GM18519 (cell line): ENCODE data around the gene DLG5.

Experiments used
- ATAC-seq: cut with Tn5 transposase; IDR thresholded peaks from one replicate; pipeline ENCODE4 v1.9.1; 2021; ENCODE audit warnings: mild to moderate bottlenecking, moderate library complexity; ENCODE audit not compliant: unreplicated experiment, low FRiP score

DLG5 gene

DNA sequence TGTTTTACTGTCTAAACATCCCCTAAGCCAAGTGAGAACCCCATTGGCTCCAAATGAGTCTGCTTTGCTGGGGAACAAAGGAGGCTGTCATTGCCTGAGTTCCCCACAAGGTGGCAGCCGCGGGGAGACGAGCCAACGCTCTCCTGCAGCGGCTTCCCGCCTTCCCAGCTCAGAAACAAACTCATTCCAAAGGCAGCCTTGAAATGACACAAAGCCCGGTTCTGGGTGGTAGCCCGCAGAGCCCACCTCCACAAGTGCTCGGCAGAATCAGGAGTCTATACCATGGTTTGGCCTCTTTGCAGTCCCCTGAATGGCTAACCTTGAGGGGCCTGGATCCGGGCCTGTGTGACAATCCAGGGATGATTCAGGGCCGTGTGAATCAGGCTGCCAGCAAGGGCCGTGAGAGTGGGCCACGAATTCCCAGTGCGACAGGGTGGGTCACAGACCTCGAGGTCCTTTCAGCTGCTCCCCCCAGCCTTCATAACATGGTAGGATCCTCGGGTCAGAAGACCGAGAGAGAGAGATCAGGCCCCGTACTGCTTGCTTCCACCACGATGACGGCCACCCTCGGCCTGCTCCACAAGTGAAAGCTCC lies 79.7 kb downstream of the DLG5 start:
- ATAC-seq = peak; percentile 50

DNA sequence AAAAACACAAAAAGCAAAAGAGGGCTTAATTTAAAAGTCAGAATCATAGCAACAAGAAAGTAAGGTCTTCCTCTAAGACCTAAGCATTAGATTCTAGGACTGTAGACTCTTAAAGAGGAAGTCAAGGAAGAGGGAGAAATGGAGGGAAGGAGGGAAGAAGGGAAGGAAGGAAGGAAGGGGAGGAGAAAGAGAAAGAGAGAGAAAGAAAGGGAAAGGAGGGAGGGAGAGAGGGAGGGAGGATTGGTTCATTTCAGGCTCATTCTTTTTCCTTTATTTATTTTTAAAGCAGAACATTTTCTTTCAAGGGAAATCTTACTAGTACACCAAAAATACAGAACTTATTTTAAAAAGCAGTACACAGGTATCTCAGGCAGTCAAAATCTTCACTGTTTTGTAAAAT lies 81.1 kb downstream of the DLG5 start:
- ATAC-seq = no peak

DNA sequence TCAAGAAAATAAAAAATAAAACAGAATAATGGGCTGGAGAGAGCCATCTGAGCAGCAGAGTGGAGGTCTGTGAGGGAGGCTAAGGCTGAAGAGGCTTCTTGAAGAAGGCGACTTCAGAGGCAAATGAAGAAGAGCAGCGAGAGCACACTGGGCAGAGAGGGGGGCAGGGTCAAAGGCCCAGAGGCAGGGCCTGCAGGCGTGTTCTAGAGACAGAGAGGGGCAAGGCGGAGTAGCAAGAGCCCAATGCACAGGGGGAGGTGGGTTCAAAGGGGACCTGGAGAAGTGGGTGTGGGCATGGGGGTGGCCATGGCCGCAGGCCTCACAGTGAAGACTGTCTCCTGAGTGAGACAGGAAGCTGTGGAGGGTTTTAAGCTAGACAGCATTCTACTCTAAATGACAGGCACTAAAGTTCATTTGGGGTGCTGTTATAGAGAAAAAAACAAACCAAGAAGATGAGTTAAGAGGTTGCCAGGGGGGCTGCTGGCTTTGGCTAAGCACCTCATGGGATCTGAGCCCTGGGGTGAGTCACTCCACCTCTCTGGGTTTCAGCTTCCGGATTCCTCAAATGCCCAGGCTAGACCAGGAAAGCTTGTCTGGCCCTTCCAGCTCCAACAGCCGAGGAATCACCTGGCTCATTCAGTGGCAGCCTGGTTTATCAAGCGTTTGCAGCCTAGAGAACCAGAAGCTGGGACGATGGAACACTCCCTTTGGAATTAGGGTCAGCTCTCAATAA lies 81.7 kb downstream of the DLG5 start:
- ATAC-seq = no peak

DNA sequence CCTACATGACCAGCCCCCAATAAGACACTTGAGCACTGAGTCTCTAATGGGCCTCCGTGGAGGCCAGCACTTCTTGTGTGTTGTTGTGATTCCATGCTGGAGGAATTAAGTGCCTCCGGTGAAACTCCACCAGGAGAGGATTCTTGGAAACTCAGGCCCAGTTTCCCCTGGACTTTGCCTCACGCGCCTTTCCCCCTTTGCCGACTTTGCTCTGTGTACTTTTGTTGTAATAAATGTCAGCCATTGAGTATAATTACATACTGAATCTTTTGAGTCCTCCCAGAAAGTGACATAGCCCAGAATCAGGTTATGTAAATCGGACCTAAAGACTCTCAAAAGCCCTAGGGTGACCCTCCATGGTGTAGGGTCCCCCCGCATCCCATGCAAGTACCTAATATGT lies 82.4 kb downstream of the DLG5 start:
- no peak for ATAC-seq

DNA sequence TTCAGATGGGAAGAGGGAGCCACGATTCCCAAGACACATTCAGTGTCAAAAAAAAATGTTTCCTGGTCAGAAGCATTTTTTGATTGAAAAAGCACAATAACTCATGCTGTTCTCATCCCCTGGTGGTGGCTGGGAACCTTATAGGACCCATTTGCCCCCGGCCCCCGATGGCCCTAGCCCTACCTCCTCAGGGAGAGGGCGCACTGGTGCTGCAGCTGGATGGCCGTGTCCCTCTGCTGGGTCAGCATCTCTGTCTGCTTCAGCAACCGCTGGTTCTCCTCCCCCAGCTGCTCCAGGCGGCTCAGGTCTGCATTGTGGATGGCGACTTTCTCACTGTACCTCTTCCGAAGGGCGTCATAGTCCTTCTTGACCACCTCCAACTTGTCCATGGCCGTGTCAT lies 83.3 kb downstream of the DLG5 start:
- ATAC-seq = no peak

DNA sequence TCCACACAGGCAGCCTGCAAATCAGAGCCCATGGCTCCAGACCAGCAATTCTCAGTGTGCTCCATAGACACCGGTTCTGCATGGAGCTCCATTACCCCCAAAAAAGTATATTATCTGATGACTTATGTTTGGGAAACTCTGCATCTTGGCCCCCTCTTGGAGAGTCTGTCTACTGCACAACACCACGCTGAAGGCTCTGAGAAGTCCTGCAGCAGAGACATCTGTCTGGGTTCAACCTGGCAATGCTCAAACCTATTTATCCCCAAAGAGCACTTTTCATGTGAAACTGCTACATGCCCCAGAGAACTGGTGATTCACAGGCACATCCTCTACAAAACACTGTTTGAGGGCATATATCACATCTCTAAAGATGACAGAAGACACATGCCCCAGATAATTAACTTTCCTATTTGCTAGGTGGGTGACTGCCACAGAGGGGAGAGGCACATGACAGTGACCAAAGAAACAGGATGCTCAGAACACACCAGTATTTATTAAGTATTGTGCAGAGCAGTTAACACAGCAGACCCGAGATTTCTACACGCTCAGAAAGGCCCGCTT lies 83.8 kb downstream of the DLG5 start:
- no peak for ATAC-seq

DNA sequence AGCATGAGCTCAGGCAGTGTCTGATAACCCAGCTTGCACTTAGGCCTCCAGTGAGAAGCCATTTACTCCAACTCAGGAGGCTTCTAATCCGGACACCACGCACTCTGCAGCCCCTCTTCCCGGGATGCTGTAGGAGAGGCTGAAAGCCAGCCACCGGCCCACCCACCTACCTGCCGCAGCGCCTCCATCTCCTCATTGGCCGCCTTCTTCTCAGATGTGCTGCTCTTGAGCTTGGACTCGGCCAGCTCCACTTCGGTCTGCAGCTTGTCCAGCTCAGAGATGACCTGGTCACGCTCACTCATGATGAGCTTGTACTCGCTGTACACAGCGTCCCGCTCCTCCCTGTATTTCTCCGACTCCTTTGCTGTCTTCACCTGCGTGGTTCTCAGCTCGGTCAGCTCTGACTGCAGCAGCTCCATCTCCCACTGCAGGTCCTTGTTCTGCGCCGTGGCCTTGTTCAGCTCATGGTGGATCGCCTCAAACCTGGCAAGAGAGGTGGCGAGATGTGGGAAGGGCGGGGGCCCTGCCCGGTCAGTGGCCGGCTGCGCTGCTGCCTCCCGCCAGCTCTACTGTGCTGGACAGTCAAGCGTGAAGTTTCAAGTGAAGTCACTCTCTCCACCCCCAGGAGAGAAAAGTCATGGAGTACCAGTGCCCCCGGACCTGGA lies 84.7 kb downstream of the DLG5 start:
- no peak for ATAC-seq

DNA sequence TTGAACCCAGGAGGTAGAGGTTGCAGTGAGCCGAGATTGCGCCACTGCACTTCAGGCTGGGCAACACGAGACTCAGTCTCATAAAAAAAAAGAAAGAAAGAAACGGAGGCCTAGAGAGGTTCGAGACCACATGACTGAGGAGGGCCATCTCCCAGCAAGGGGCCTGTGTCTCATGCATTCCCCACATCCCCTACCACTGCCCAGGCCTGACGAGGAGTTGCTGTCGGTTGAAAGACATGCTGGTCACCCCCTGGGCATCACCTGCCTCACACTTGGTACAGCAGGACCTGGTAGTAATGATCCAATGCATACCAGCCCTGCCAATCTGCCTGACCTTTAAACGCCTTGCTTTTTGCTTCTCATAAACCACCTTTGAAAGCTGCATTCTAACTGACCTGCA lies 85.9 kb downstream of the DLG5 start:
- ATAC-seq = no peak

DNA sequence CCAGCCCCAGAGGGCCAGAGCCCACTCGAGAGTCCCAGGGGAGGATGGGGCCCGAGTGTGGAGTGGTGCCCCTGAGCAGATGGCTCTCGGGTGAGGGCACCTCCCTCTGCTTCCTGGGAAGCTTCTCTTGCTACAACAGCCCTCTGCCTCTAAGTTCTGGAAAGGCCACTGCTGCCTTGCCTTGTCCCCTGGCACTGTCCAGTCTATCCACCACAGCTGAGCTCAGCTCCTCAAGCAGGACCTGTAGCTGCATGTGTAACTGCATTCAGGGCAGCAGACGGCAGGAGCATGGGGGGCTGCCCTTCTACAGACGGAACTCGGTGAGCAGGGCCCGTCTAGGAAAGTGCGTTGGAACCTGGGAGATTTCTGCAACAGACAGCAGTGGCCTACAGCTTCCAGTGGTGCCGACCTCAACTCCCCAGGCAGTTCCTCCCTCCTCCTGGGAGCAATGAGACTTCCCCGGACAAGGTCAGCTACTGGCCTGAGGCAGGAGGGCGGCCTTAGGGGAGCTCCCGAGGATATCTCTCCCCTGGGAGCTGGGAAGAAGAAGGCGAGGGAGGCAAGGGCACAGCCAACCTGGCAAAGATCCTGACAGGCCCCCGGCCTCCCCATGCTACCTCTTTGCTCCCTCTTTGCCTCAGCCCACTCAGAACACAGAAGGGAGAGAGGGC lies 88.5 kb downstream of the DLG5 start:
- ATAC-seq = no peak

DNA sequence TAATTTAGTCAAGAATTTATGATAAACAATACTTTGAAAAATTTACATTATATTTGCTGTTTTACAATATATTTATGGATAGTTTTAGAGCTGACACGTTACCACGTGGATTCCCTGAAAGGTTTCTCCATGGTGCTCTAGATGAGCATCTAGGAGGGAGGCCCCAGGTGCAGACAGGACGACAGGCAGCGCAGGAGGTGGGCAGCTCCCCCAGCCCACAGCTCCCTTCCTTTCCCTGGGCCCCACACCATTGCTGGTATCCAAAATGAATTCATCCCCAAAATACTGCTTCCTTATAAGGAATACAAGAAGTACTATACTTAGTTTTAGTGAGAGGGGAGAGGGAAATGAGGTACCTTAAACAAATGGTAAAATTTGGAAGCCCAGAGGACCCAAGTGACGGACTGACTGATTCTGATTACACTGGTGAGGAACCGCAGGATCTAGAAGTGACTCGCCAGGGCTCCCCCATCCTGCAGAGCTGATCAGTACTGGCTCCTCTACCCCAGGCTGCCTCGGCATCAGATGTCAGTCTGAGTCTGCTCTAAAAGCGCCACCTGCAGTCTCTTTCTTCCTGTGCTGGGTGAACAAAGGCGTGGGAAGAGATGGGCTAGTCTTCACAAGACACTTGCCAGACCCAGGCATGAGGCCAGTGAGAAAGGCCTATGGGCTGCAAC lies 89.2 kb downstream of the DLG5 start:
- ATAC-seq = peak; percentile 92

DNA sequence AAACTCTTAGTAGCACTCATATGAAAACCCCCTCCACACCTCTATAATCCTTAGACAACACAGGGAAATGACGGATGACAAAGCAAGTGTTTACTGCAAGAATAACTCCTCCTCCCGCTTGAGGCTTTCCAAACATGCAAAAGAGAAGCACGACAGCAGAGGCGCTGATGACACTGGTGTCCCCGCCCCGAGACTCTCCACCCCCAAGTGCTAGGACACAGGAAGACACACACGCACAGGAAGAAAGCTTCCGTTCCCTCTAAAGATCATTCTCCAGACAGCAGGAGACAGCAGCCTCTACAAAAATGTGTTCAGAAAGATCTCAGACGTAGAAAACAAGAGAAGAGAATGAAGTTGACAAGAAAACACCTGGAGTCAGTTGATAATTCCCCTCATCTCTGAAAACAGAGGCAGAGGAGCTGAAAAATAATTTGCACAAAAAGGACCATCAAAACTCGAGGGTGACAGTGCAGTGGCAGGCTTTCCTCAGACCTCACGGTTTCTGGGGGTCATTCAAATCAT lies 90.2 kb downstream of the DLG5 start:
- no peak for ATAC-seq

DNA sequence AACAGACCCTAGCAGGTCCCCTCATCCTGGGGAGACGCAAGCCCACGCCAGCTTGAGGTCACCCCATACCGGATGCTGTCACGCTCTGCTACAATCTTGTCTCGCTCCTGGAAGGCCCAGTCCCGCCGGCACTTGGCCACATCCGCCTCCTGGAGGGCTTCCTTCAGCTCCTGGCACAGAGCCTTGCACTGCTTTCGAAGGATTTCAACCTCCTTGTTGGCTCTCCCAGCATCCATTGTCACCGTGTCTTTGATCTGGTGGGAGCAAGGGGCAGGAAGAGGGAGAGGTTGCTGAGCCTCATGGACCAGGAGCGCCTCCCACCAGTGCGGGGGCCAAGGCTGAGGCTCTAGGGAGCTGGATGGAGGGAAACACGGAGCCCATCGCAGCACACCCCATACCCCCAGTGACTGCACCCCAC lies 90.9 kb downstream of the DLG5 start:
- no peak for ATAC-seq

DNA sequence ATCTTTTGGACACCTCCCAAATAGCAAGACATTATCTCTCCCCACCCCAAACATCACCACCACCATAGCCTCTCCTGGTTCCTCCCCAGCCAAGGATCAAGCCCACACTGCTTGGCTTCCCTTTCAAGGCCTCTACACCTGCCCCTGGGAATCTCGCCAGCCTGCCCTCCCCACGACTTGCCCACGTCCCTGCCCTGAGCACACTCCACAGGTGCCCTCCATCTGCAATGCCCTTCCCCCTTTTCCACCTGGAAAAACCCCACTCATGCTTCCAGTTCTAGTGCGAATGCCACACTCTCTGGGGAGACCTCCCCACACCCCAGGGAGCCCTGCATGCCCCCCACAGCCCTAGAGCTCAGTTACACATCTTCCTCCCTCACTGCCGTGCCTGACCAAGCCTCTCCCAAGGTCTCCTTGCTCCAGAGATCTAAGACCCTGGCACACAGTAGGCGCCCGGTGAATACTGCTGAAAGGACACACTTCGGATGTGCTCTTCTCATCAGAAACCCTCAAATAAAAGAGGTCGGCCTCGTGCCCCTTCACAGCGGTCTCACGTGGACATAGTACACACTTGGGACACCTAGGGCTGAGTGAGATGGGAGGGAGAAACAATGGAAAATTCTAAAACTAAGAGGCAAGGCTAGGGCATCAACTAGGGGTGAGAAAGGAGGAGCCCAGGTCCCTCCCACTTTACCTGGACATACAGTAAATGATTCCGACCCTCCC lies 91.4 kb downstream of the DLG5 start:
- ATAC-seq = no peak

DNA sequence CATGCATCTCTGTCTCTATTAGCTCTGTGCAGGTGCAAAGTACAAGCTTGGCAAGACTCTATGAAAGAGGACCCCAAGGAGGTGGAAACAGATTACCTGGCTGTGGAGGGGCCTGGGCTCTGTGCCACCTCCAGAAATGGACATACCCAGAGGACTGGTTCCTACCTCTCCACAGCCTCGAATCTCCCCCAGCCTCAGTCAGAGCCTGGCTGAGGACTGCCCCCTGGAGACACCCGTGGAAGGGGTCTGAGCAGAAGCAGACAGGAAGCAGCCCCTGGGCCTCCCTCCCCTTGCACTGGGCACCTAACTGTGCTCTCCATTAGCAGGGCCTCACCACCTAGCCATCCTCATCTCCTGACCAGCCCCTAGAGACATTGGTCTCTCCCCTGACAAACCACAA lies 92.0 kb downstream of the DLG5 start:
- no peak for ATAC-seq

DNA sequence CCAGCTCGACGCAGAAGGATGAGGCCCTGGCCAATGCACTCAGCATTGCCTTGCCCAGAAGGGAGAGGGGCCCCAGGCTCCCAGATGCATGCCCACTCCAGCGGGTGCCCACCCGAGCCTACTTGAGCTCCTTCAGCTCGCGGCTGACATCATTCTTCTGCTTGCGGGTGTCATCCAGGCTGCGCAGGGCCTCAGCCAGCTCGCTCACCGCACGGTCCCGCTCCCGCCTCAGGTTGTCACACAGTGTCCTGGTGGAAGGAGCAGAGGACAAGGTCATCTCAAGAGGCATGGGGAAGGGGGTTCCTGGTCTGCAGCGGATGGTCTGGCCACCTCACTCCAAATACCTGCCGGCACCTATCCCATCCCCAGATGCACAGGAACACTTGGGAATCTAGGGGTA lies 92.8 kb downstream of the DLG5 start:
- no peak for ATAC-seq

DNA sequence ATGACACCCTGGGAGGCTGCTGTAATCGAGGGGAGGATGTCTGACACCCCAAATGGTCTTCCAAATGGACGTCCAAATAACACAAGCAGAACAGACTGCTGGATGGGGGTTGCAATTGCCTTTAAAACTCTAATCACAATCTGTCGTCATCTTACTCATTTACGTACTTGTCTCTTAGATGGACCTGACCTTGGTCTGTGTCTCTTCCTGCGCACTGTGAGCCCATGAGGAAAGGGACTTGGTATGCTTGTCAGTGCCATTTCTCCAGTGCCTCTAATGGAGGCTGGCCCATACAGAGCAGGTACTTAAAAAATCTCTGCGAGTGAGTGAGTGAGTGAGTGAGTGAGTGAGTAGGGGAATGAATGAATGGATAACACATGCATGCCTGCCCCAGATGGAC lies 93.3 kb downstream of the DLG5 start:
- ATAC-seq = no peak

DNA sequence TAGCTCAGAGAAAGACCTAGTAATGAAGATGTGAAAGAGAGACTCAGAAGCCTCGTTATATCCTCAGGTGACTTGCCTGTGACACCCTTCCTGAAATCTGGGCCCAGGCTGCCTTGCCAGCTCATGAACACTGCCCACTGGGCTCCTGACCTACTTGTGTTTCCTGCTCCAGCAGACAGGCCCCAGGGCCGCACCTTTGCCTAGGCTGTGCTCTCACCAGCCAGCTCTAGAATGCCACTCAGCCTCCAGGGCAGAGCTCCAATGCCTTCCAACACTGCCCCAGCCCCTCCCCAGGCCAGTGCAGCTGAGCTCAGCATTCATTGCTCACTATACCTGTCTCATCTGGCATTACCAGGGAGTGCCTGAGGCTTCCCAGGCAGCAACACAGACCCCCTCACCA lies 94.3 kb downstream of the DLG5 start:
- ATAC-seq = no peak

DNA sequence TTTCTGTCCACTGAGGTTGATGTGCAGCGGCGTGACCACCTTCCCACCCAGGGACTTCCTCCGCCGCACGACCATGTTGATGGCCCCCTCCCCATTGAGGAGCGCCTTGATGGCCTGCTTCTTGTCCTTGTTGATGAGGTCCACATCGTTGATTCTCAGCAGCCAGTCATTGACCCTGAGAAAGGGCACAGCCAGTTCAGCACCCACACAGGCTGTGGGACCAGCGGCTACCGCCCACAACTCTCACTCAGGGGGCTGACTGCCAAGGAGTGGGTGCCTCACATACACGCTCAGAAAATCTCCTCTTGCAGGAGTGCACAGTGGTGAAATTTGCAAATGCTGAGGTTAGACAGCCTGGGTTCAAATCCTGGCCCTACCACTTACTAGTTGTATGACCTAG lies 97.2 kb downstream of the DLG5 start:
- ATAC-seq = no peak

DNA sequence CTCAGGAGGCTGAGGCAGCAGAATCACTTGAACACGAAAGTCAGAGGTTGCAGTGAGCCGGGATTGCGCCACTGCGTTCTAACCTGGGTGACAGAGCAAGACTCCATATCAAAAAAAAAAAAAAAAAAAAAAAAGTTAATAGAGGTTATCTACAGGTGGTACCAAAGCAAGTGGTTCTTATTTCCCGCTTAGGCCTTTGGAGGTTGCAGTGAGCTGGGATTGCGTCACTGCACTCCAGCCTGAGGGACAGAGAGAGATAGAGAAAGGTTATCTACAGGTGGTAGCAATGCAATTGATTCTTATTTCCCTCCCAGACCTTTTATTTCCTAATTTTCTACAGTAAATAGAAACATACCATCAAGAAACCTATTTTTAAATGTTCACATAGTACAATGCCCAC lies 98.2 kb downstream of the DLG5 start:
- no peak for ATAC-seq

DNA sequence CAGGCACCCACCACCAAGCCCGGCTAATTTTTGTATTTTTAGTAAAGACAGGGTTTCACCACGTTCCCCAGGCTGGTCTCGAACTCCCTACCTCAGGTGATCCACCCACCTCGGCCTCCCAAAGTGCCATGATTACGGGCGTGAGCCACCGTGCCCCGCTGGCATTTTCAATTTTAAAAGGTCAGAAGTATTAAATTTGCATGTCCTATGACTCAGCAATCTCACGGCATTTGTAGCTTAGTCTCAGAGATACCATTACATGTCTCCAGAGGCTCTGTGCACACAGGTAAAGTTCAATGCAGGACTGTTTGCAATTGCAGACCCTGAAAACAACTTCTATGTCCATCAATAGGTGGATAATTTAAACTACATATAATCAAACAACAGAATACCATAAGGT lies 99.2 kb downstream of the DLG5 start:
- no peak for ATAC-seq
